Measurements from ENCODE around the gene VN1R2. TPM values are rescaled to one million over a fixed set of nuclear protein-coding genes. Genes with fewer than 3 reads are reported as not detected.
"Not testable (repeated sequence)": the region's sequence is repeated elsewhere in the genome, so short reads cannot be mapped to it uniquely, and the experiment has no call there.

The VN1R2 gene
- total RNA-seq, 2 donors from 2014 or later: not detected

GRCh38 chr19:53285087-53285486, 27.0 kb downstream of the VN1R2 start:
- peaks cover 3% of the 10 kb centered on the region for H3K9me3 Mint-ChIP-seq
- no peak overlapping the region for H3K27ac Mint-ChIP-seq

DNA sequence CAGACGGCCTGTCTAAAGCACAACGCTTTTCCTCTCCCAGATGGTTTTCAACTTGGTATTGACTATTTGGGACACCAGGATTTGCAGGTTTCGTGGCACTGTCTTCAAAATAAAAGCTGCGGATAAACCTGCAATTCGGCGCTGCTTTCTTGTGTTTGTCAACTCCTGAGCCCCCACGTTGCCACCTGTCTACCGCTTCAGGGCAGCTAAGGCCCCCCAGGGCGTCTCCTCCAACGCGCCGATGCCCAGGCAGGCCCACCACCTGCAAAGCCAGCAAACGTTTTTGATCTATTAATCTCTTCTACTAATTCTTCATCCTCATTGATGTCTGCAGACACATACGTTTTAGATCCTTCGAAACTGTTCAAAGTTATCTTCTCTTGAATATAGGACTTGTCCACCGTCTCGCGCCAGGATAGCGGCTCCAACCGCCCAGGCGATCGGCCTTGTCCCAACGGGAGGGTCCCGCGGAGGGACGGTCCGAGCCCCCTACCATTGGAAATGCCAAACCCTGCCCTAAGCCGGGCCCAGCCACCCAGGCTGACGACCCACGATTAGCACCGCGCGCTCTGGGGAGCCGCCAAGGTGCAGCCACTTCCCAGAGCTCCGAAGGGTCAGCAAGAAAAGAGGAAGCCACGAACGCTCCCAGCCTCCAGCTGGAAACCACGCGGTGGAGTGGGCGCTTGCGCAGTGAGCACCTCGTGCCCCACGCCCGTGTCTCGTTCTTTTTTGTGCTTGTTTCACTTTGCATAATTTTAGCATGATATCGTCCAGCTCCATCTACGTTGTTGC, 32.9 kb downstream of the VN1R2 start:
- Mint-ChIP-seq H3K27ac (no peak overlapping the region), H3K9me3 (peaks cover 13% of the 10 kb centered on the region), H3K4me3 (no peak overlapping the region), H3K27me3 (no peaks in the 10 kb centered on the region), H3K4me1 (ENCODE audit: low read depth in 2 of 2) (no peaks in the 10 kb centered on the region), H3K36me3 (peaks cover 2% of the 10 kb centered on the region)
- no peak for DNase-seq (ENCODE audit: low spot score)
- ATAC-seq: no peak

More at GRCh38 chr19:53285087-53285486, 27.0 kb downstream of the VN1R2 start:
- no peak for ATAC-seq
- Mint-ChIP-seq H3K4me1 (ENCODE audit: low read depth in 2 of 2) (no peaks in the 10 kb centered on the region), H3K36me3 (no peaks in the 10 kb centered on the region), H3K27me3 (no peaks in the 10 kb centered on the region), H3K4me3 (no peak overlapping the region)
- DNase-seq (ENCODE audit: low spot score): no peak

GRCh38 chr19:53294786-53295441, 36.8 kb downstream of the VN1R2 start:
- Mint-ChIP-seq H3K4me3 (no peak overlapping the region), H3K4me1 (ENCODE audit: low read depth in 2 of 2) (no peaks in the 10 kb centered on the region), H3K36me3 (peaks cover 8% of the 10 kb centered on the region), H3K27ac (no peak overlapping the region), H3K9me3 (peaks cover 15% of the 10 kb centered on the region), H3K27me3 (no peaks in the 10 kb centered on the region)
- ATAC-seq: no peak
- DNase-seq (ENCODE audit: low spot score): no peak

DNA sequence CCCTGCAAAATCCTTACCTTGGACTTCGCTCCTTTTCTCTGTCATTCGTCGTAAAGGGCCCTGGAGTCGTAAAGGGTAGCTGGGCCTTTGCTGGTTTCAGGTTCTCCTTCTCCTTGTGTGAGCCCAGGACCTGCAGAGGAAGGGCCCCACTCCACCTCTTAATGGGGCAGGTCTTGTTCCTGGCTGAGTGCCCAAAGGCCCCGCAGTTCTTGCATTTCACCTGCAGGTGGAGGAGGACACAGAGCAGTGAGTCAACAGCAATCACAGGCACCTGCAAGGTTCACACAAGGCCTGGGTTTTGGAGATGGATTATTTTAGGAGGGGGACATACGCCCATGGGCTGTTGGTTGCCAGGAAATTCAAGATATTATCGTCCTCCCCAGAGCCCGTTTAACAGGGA, 43.2 kb downstream of the VN1R2 start:
- DNase-seq (ENCODE audit: low spot score); H3K4me3 Mint-ChIP-seq; H3K36me3 Mint-ChIP-seq; H3K27ac Mint-ChIP-seq; ATAC-seq; H3K4me1 Mint-ChIP-seq (ENCODE audit: low read depth in 2 of 2): not testable (repeated sequence)
- peaks cover 15% of the 10 kb centered on the region for H3K9me3 Mint-ChIP-seq
- H3K27me3 Mint-ChIP-seq: peaks cover 4 to 10% of the 10 kb centered on the region in 2 donors

- Mint-ChIP-seq H3K27me3 (peaks cover 28 to 29% of the 10 kb centered on the region in 2 donors), H3K36me3 (peaks cover 8% of the 10 kb centered on the region), H3K9me3 (peaks cover 18% of the 10 kb centered on the region), H3K4me3 (no peak overlapping the region), H3K4me1 (ENCODE audit: low read depth in 2 of 2) (no peaks in the 10 kb centered on the region), H3K27ac (no peak overlapping the region)
- DNase-seq (ENCODE audit: low spot score): no peak
- no peak for ATAC-seq
Measured at GRCh38 chr19:53308339-53308811, 50.3 kb downstream of the VN1R2 start.

Other genes starting within 250 kb of the VN1R2 start
- not detected for gene ERVV-1, start 244.4 kb upstream of the VN1R2 start, total RNA-seq
- gene ERVV-2, start 213.6 kb upstream of the VN1R2 start, total RNA-seq: not detected
- 10 to 100 TPM; 31.3 to 41.4 TPM for gene ZNF160, start 154.9 kb upstream of the VN1R2 start, total RNA-seq
- 1 to 10 TPM; 1.1 to 3.2 TPM for gene ZNF415, start 125.4 kb upstream of the VN1R2 start, total RNA-seq
- 10 to 100 TPM in 1 of 2 donors, 1 to 10 TPM in 1; 4.6 to 12.6 TPM for gene ZNF347, start 99.2 kb upstream of the VN1R2 start, total RNA-seq
- 1 to 10 TPM; 2.1 to 3.0 TPM for gene ZNF665, start 64.9 kb upstream of the VN1R2 start, total RNA-seq
- 10 to 100 TPM in 1 of 2 donors, 1 to 10 TPM in 1; 2.2 to 11.2 TPM for gene ZNF677, start 3.4 kb upstream of the VN1R2 start, total RNA-seq
- not detected for gene VN1R4, start 9.4 kb downstream of the VN1R2 start, total RNA-seq
- 1 to 10 TPM; 5.5 to 7.9 TPM for gene ZNF845, start 75.5 kb downstream of the VN1R2 start, total RNA-seq
- 10 to 100 TPM; 12.3 to 18.6 TPM for gene ZNF525, start 107.4 kb downstream of the VN1R2 start, total RNA-seq
- gene ZNF765, start 136.9 kb downstream of the VN1R2 start, total RNA-seq: 10 to 100 TPM in 1 of 2 donors, 1 to 10 TPM in 1; 7.7 to 13.5 TPM
- gene ZNF761, start 173.7 kb downstream of the VN1R2 start, total RNA-seq: 10 to 100 TPM; 10.9 to 15.4 TPM
- gene ZNF813, start 209.4 kb downstream of the VN1R2 start, total RNA-seq: 1 to 10 TPM; 3.9 to 6.2 TPM

Measured in natural killer cell treated with Interleukin-12 subunit alpha and Interleukin-12 subunit beta and Interleukin-15 and Interleukin-18, amount 100 ng/mL, for 72 hours (primary cell).